ENCODE measurements around the gene RNF144A.

GRCh38 chr2:7032371-7032770 lies 115.2 kb downstream of the RNF144A start:
- no peak for TF ChIP-seq GATA2 (IDR thresholded peaks at IDR 0.05; ENCODE audit: low read depth, low read length)
- no peak for TF ChIP-seq GATA3 (IDR thresholded peaks at IDR 0.05; ENCODE audit: low read depth, low read length)
